Measurements from ENCODE around the gene LRBA. TPM values are rescaled to one million over a fixed set of nuclear protein-coding genes. Genes with fewer than 3 reads are reported as not detected.

LRBA gene
- total RNA-seq, 1 donor from 2014 or later = 28.2 TPM

GRCh38 chr4:150425161-150425560, 589.9 kb downstream of the LRBA start:
- no peaks in the 10 kb centered on the region for H3K9me3 Mint-ChIP-seq
- H3K4me1 Mint-ChIP-seq = no peaks in the 10 kb centered on the region
- no peak overlapping the region for H3K27ac Mint-ChIP-seq (ENCODE audit: unreplicated experiment)
- TF ChIP-seq CTCF (conservative IDR thresholded peaks at IDR 0.05) = no peak
- H3K4me3 Mint-ChIP-seq = no peak overlapping the region
- no peaks in the 10 kb centered on the region for H3K27me3 Mint-ChIP-seq (ENCODE audit: low read depth)
- no peaks in the 10 kb centered on the region for H3K36me3 Mint-ChIP-seq (ENCODE audit: low read depth)
- no peak for DNase-seq (ENCODE audit: low read depth, low spot score)

GRCh38 chr4:150423503-150423902, 591.6 kb downstream of the LRBA start:
- Mint-ChIP-seq H3K36me3 (ENCODE audit: low read depth) (no peaks in the 10 kb centered on the region), H3K9me3 (no peaks in the 10 kb centered on the region), H3K27ac (ENCODE audit: unreplicated experiment) (no peak overlapping the region), H3K4me1 (no peaks in the 10 kb centered on the region), H3K27me3 (ENCODE audit: low read depth) (no peaks in the 10 kb centered on the region), H3K4me3 (no peak overlapping the region)
- DNase-seq (ENCODE audit: low read depth, low spot score) = no peak
- no peak for TF ChIP-seq CTCF (conservative IDR thresholded peaks at IDR 0.05)

- no peak for DNase-seq (ENCODE audit: low read depth, low spot score)
- Mint-ChIP-seq H3K4me3 (no peak overlapping the region), H3K4me1 (no peaks in the 10 kb centered on the region), H3K9me3 (no peaks in the 10 kb centered on the region), H3K36me3 (ENCODE audit: low read depth) (no peaks in the 10 kb centered on the region), H3K27me3 (ENCODE audit: low read depth) (no peaks in the 10 kb centered on the region), H3K27ac (ENCODE audit: unreplicated experiment) (no peak overlapping the region)
- no peak for TF ChIP-seq CTCF (conservative IDR thresholded peaks at IDR 0.05)
Observed at GRCh38 chr4:150423074-150423473, 592.0 kb downstream of the LRBA start.

- H3K27me3 Mint-ChIP-seq (ENCODE audit: low read depth) = no peaks in the 10 kb centered on the region
- H3K4me1 Mint-ChIP-seq = no peaks in the 10 kb centered on the region
- H3K4me3 Mint-ChIP-seq = no peak overlapping the region
- DNase-seq (ENCODE audit: low read depth, low spot score) = no peak
- H3K27ac Mint-ChIP-seq (ENCODE audit: unreplicated experiment) = no peak overlapping the region
- no peak for TF ChIP-seq CTCF (conservative IDR thresholded peaks at IDR 0.05)
- no peaks in the 10 kb centered on the region for H3K9me3 Mint-ChIP-seq
- H3K36me3 Mint-ChIP-seq (ENCODE audit: low read depth) = no peaks in the 10 kb centered on the region
Observed at GRCh38 chr4:150421612-150422011, 593.5 kb downstream of the LRBA start.

- no peaks in the 10 kb centered on the region for H3K27me3 Mint-ChIP-seq (ENCODE audit: low read depth)
- H3K27ac Mint-ChIP-seq (ENCODE audit: unreplicated experiment) = no peak overlapping the region
- no peaks in the 10 kb centered on the region for H3K36me3 Mint-ChIP-seq (ENCODE audit: low read depth)
- H3K4me3 Mint-ChIP-seq = no peak overlapping the region
- no peaks in the 10 kb centered on the region for H3K9me3 Mint-ChIP-seq
- peaks cover 7% of the 10 kb centered on the region for H3K4me1 Mint-ChIP-seq
- DNase-seq (ENCODE audit: low read depth, low spot score) = no peak
- TF ChIP-seq CTCF (conservative IDR thresholded peaks at IDR 0.05) = no peak
Observed at GRCh38 chr4:150419939-150420338, 595.1 kb downstream of the LRBA start.
